HCT116 (cell line): ENCODE data around the gene WNT1. TPM values are rescaled to one million over a fixed set of nuclear protein-coding genes. Genes with fewer than 3 reads are reported as not detected.

ENCODE experiments used
- ATAC-seq: fragments of 200-7000 bp; cut with Tn5 transposase; 2 replicates; pipeline ENCODE4 v1.9.1; 2020; ENCODE audit warnings: mild to moderate bottlenecking, moderate library complexity
- BruUV-seq: library from RNA; stranded (reverse); fragments of 400-500 nt; replicated peaks from 2 replicates; lab custom pipeline; 2021; lab: Mats Ljungman, UMichigan
- CTCF ChIA-PET: fragments of 300-600 bp; sonication (Branson Sonifier 250); formaldehyde crosslinking; loops from one replicate; lab custom pipeline; 2021; ENCODE audit warnings: antibody characterized with exemption; lab: Charles Lee
- POLR2A ChIA-PET: fragments of 300-600, 350-600 bp; sonication (Branson Sonifier 250); formaldehyde crosslinking; loops from one replicate; lab custom pipeline; 2021; ENCODE audit warnings: antibody characterized with exemption; lab: Charles Lee
- RAD21 ChIA-PET, 2 experiments: fragments of 300-600 bp; sonication (Branson Sonifier 250); formaldehyde crosslinking; loops; one replicate each; lab custom pipeline; 2023; ENCODE audit warnings: low total read pairs in 2 of 2; ENCODE audit not compliant: uncharacterized antibody in 2 of 2, unreplicated experiment in 2 of 2, low non-redundant PET in 1 of 2; lab: Charles Lee
- DNase-seq: peaks from one replicate; pipeline ENCODE4 v3.0.0-alpha.2; 2010; ENCODE audit warnings: low read depth, low spot score
- H2AFZ ChIP-seq: fragments of 200-600 bp; shearing (Covaris generic), sonication (generic); 2 replicates; pipeline ENCODE4 v1.6.1; 2017; ENCODE audit warnings: low read depth, mixed run types, mixed read lengths, antibody characterized with exemption, low read length; ENCODE audit not compliant: poor library complexity, severe bottlenecking
- H3K27ac ChIP-seq: 2 replicates; pipeline ENCODE4 v1.5.1; 2012; ENCODE audit warnings: low read depth, low read length
- H3K27me3 ChIP-seq: fragments of 200-600 bp; sonication (generic); 2 replicates; pipeline ENCODE4 v1.6.1; 2016; ENCODE audit warnings: mixed run types, low read length, mixed read lengths; ENCODE audit not compliant: insufficient read depth
- H3K36me3 ChIP-seq, 2 experiments: fragments of 200-500 bp in 1 of 2; fragments of 200-600 bp in 1 of 2; sonication (Bioruptor generic) in 1 of 2; sonication (generic) in 1 of 2; 2 replicates each; pipeline versions ENCODE4 v1.5.1 to v1.6.1; 2014 to 2016; ENCODE audit warnings: low read length in 2 of 2, inconsistent platforms in 1 of 2, mixed read lengths in 1 of 2, mixed run types in 1 of 2; ENCODE audit not compliant: insufficient read depth in 2 of 2, control insufficient read depth in 1 of 2
- H3K4me1 ChIP-seq, 2 experiments: fragments of 200-600 bp in 1 of 2; sonication (generic) in 1 of 2; 2 replicates each; pipeline versions ENCODE4 v1.5.1 to v1.6.1; 2012 to 2017; ENCODE audit warnings: low read length in 2 of 2, inconsistent platforms in 1 of 2, mild to moderate bottlenecking in 1 of 2, mixed read lengths in 1 of 2, mixed run types in 1 of 2, moderate library complexity in 1 of 2; ENCODE audit not compliant: insufficient read depth in 2 of 2, control insufficient read depth in 1 of 2
- H3K4me2 ChIP-seq: fragments of 200-600 bp; sonication (generic); 2 replicates; pipeline ENCODE4 v1.6.1; 2017; ENCODE audit warnings: mixed run types, low read length, mixed read lengths
- H3K4me3 ChIP-seq, 2 experiments: fragments of 200-600 bp in 1 of 2; sonication (generic) in 1 of 2; replicated peaks in 1 of 2; 2 replicates each; pipeline ENCODE4 v1.5.1; 2011 to 2016; ENCODE audit warnings: low read length in 2 of 2, control low read depth in 1 of 2, low read depth in 1 of 2, mild to moderate bottlenecking in 1 of 2, mixed read lengths in 1 of 2, mixed run types in 1 of 2
- H3K79me2 ChIP-seq: fragments of 200-600 bp; sonication (generic); 2 replicates; pipeline ENCODE4 v1.6.1; 2017; ENCODE audit warnings: mild to moderate bottlenecking, mixed run types, low read length, moderate library complexity, mixed read lengths; ENCODE audit not compliant: insufficient read depth
- H3K9ac ChIP-seq: fragments of 200-600 bp; sonication (generic); 2 replicates; pipeline ENCODE4 v1.6.1; 2016; ENCODE audit warnings: low read length, mixed read lengths
- H3K9me2 ChIP-seq: fragments of 200-600 bp; sonication (generic), shearing (Covaris generic); 2 replicates; pipeline ENCODE4 v1.6.1; 2017; ENCODE audit warnings: mixed run types, mild to moderate bottlenecking, moderate library complexity; ENCODE audit not compliant: insufficient read depth
- H3K9me3 ChIP-seq, 2 experiments: fragments of 200-500 bp in 1 of 2; fragments of 200-600 bp in 1 of 2; sonication (Bioruptor generic) in 1 of 2; sonication (generic) in 1 of 2; 2 replicates each; pipeline ENCODE4 v1.6.1; 2014 to 2017; ENCODE audit warnings: low read length in 2 of 2, mixed read lengths in 2 of 2, inconsistent platforms in 1 of 2, low read depth in 1 of 2, mild to moderate bottlenecking in 1 of 2, mixed run types in 1 of 2, moderate library complexity in 1 of 2; ENCODE audit not compliant: control insufficient read depth in 1 of 2, insufficient read depth in 1 of 2
- H4K20me1 ChIP-seq: fragments of 200-600 bp; sonication (generic), shearing (Covaris generic); 2 replicates; pipeline ENCODE4 v1.6.1; 2017; ENCODE audit warnings: mixed run types, mild to moderate bottlenecking, moderate library complexity; ENCODE audit not compliant: insufficient read depth
- CBX3 ChIP-seq: IDR thresholded peaks from 2 replicates; pipeline ENCODE4 v1.6.1; 2012; ENCODE audit warnings: low read depth
- EGR1 ChIP-seq: IDR thresholded peaks from 2 replicates; pipeline ENCODE4 v1.6.1; 2012; ENCODE audit warnings: low read depth
- ELF1 ChIP-seq: IDR thresholded peaks from 2 replicates; pipeline ENCODE4 v1.6.1; 2012; ENCODE audit warnings: low read depth, borderline replicate concordance
- EZH2 ChIP-seq: fragments of 200-600 bp; sonication (generic); IDR thresholded peaks from 2 replicates; pipeline ENCODE4 v1.6.1; 2017; ENCODE audit warnings: antibody characterized with exemption, mixed run types
- EZH2phosphoT487 ChIP-seq: fragments of 200-600 bp; IDR thresholded peaks from 2 replicates; pipeline ENCODE4 v1.6.1; 2018; ENCODE audit warnings: antibody characterized with exemption, borderline replicate concordance
- FOSL1 ChIP-seq: IDR thresholded peaks from 2 replicates; pipeline ENCODE4 v1.6.1; 2012; ENCODE audit warnings: low read depth
- JUND ChIP-seq: IDR thresholded peaks from 2 replicates; pipeline ENCODE4 v1.6.1; 2012
- POLR2A ChIP-seq: IDR thresholded peaks from 2 replicates; pipeline ENCODE4 v1.7.0; 2011; ENCODE audit warnings: borderline replicate concordance; ENCODE audit not compliant: insufficient read depth, insufficient read length; ENCODE audit errors: extremely low read depth
- SP1 ChIP-seq: IDR thresholded peaks from 2 replicates; pipeline ENCODE4 v1.6.1; 2012; ENCODE audit warnings: low read depth
- SRF ChIP-seq: IDR thresholded peaks from 2 replicates; pipeline ENCODE4 v1.6.1; 2012; ENCODE audit warnings: low read depth
- TCF7L2 ChIP-seq: IDR thresholded peaks from 2 replicates; pipeline ENCODE4 v1.7.0; 2011; ENCODE audit warnings: borderline replicate concordance, inconsistent platforms; ENCODE audit not compliant: insufficient read depth, insufficient read length; ENCODE audit errors: extremely low read depth
- ZNF274 ChIP-seq: fragments of 200-500 bp; sonication (Bioruptor generic); IDR thresholded peaks from 2 replicates; pipeline ENCODE4 v1.6.1; 2014; ENCODE audit warnings: mild to moderate bottlenecking, low read depth, low read length, inconsistent platforms
- intact Hi-C: fragments of 100-400 bp; cut with micrococcal nuclease; formaldehyde crosslinking; loops from 2 replicates; pipeline ENCODE4 v1.10.0; 2022
- total RNA-seq: library from RNA; stranded (reverse); gene quantifications from one replicate; pipeline ENCODE4 v1.2.1, GENCODE V29; 2021; ENCODE audit not compliant: unreplicated experiment
- TF ChIP-seq, protein P1 (sequence below): IDR thresholded peaks from 2 replicates; pipeline ENCODE4 v1.6.1; 2012
- TF ChIP-seq, protein P2 (sequence below), 3 experiments: fragments of 200-600 bp in 1 of 3; sonication (generic) in 1 of 3; IDR thresholded peaks in 2 of 3; conservative IDR thresholded peaks in 1 of 3; 2 replicates each; pipeline ENCODE4 v1.5.1; 2012 to 2017; ENCODE audit warnings: low read depth in 2 of 3, low read length in 2 of 3, antibody characterized with exemption in 1 of 3, borderline replicate concordance in 1 of 3, control low read depth in 1 of 3, mild to moderate bottlenecking in 1 of 3, mixed read lengths in 1 of 3, mixed run types in 1 of 3, moderate library complexity in 1 of 3; ENCODE audit not compliant: insufficient read depth in 1 of 3
- TF ChIP-seq, protein P3 (sequence below): IDR thresholded peaks from 2 replicates; pipeline ENCODE4 v1.6.1; 2011; ENCODE audit warnings: mild to moderate bottlenecking, low read length, moderate library complexity; ENCODE audit not compliant: insufficient replicate concordance; ENCODE audit errors: extremely low read depth

Gene WNT1
- total RNA-seq, 1 experiment from 2014 or later = not detected

DNA sequence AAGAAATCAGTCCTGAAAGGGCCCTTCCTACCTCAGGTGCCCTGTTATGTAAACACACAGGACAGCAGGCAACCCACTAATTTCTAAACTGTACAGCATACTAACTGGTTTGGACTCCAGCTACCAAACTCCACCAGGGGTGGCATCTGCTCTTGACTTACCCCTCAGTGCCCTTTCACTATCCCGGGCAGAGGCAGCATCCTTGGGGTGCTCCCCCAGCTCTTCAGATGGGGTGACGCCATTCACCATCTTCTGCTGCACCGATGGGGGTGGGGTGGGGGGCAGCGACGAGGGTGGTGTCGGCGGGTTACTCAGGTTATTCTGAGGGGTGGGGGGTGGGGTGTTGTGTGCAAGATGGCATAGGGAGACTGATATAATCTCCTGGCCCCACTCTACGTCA, 52.0 kb downstream of the WNT1 start:
- H3K9ac ChIP-seq = no peak overlapping the region
- no peak overlapping the region for H3K4me3 ChIP-seq
- RAD21 ChIA-PET = no interaction called here
- H3K4me1 ChIP-seq = no peaks in the 10 kb centered on the region
- no peaks in the 10 kb centered on the region for H4K20me1 ChIP-seq
- intact Hi-C loops = no loop called here
- CTCF ChIA-PET = interaction anchor here (2.2 kb wide), 1 partner anchor 11 kb away, joined by 6 read pairs; no protein-coding TSS in a partner anchor
- BruUV-seq = no TSS peak
- H2AFZ ChIP-seq = no peak overlapping the region
- DNase-seq (no peak), ATAC-seq (no peak)
- POLR2A ChIA-PET = interaction anchor here (1.2 kb wide), 2 partner anchors 11 to 101 kb away, joined by 3 read pairs; partner anchors contain the start of gene TUBA1B
- no peak for TF ChIP-seq JUND
- TF ChIP-seq, protein P1, sequence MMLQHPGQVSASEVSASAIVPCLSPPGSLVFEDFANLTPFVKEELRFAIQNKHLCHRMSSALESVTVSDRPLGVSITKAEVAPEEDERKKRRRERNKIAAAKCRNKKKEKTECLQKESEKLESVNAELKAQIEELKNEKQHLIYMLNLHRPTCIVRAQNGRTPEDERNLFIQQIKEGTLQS = no peak
- TF ChIP-seq TCF7L2 = no peak
- TF ChIP-seq SP1 = no peak
- TF ChIP-seq EZH2phosphoT487 = no peak
- TF ChIP-seq ELF1 = no peak
- no peak for TF ChIP-seq CBX3
- TF ChIP-seq ZNF274 = no peak
- TF ChIP-seq, protein P2, sequence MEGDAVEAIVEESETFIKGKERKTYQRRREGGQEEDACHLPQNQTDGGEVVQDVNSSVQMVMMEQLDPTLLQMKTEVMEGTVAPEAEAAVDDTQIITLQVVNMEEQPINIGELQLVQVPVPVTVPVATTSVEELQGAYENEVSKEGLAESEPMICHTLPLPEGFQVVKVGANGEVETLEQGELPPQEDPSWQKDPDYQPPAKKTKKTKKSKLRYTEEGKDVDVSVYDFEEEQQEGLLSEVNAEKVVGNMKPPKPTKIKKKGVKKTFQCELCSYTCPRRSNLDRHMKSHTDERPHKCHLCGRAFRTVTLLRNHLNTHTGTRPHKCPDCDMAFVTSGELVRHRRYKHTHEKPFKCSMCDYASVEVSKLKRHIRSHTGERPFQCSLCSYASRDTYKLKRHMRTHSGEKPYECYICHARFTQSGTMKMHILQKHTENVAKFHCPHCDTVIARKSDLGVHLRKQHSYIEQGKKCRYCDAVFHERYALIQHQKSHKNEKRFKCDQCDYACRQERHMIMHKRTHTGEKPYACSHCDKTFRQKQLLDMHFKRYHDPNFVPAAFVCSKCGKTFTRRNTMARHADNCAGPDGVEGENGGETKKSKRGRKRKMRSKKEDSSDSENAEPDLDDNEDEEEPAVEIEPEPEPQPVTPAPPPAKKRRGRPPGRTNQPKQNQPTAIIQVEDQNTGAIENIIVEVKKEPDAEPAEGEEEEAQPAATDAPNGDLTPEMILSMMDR (IDR thresholded peaks at IDR 0.05 in 2 of 3, conservative IDR thresholded peaks at IDR 0.05 in 1 of 3; ENCODE audit: borderline replicate concordance in 1 of 3, insufficient read depth in 1 of 3, low read depth in 2 of 3, low read length in 2 of 3) = no peak
- TF ChIP-seq FOSL1 = no peak
- TF ChIP-seq EGR1 = no peak
- TF ChIP-seq SRF = no peak
- TF ChIP-seq POLR2A = no peak
- TF ChIP-seq EZH2 = no peak
- TF ChIP-seq, protein P3, sequence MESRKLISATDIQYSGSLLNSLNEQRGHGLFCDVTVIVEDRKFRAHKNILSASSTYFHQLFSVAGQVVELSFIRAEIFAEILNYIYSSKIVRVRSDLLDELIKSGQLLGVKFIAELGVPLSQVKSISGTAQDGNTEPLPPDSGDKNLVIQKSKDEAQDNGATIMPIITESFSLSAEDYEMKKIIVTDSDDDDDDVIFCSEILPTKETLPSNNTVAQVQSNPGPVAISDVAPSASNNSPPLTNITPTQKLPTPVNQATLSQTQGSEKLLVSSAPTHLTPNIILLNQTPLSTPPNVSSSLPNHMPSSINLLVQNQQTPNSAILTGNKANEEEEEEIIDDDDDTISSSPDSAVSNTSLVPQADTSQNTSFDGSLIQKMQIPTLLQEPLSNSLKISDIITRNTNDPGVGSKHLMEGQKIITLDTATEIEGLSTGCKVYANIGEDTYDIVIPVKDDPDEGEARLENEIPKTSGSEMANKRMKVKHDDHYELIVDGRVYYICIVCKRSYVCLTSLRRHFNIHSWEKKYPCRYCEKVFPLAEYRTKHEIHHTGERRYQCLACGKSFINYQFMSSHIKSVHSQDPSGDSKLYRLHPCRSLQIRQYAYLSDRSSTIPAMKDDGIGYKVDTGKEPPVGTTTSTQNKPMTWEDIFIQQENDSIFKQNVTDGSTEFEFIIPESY = no peak
- H3K4me2 ChIP-seq = no peak overlapping the region
- peaks cover 38 to 73% of the 10 kb centered on the region in 2 experiments for H3K36me3 ChIP-seq
- H3K27me3 ChIP-seq = no peaks in the 10 kb centered on the region
- no peaks in the 10 kb centered on the region for H3K9me2 ChIP-seq
- no peak overlapping the region for H3K27ac ChIP-seq
- H3K9me3 ChIP-seq = no peaks in the 10 kb centered on the region
- H3K79me2 ChIP-seq = peaks cover 11% of the 10 kb centered on the region; the same call in 1 of the 2 replicates
